OCI-LY7 (cell line): ENCODE data around the gene LRRC8E. TPM values are rescaled to one million over a fixed set of nuclear protein-coding genes. Genes with fewer than 3 reads are reported as not detected.

Experiments
- BruUV-seq: library from RNA; stranded (reverse); fragments of 400-500 nt; replicated peaks from 2 replicates; lab custom pipeline; 2021; lab: Mats Ljungman, UMichigan
- CTCF ChIA-PET: fragments of 300-600 bp; sonication (Branson Sonifier 250); formaldehyde crosslinking; loops from one replicate; lab custom pipeline; 2022; ENCODE audit warnings: antibody characterized with exemption; ENCODE audit not compliant: unreplicated experiment; lab: Charles Lee
- POLR2A ChIA-PET: fragments of 300-600 bp; sonication (Branson Sonifier 250); formaldehyde crosslinking; loops from one replicate; lab custom pipeline; 2022; ENCODE audit warnings: antibody characterized with exemption; lab: Charles Lee
- DNase-seq: peaks from one replicate; pipeline ENCODE4 v3.0.0-alpha.2; 2015; ENCODE audit warnings: low spot score
- H2AFZ ChIP-seq: fragments of 200-600 bp; sonication (generic), shearing (Covaris generic); 2 replicates; pipeline ENCODE4 v1.6.1; 2014; ENCODE audit warnings: mild to moderate bottlenecking, antibody characterized with exemption, low read length, moderate library complexity
- H3K27ac ChIP-seq: fragments of 200-600 bp; sonication (generic); 2 replicates; pipeline ENCODE4 v1.5.1; 2014; ENCODE audit warnings: mixed run types, low read depth, mild to moderate bottlenecking, moderate library complexity, low read length, inconsistent platforms; ENCODE audit not compliant: poor library complexity, severe bottlenecking
- H3K36me3 ChIP-seq: fragments of 200-600 bp; sonication (generic); 2 replicates; pipeline ENCODE4 v1.6.1; 2014; ENCODE audit warnings: mild to moderate bottlenecking, antibody characterized with exemption, low read length, moderate library complexity, mixed read lengths; ENCODE audit not compliant: insufficient read depth
- H3K4me1 ChIP-seq: fragments of 200-600 bp; sonication (generic); 2 replicates; pipeline ENCODE4 v1.5.1; 2014; ENCODE audit warnings: mild to moderate bottlenecking, low read length; ENCODE audit not compliant: insufficient read depth, poor library complexity, severe bottlenecking
- H3K4me2 ChIP-seq: fragments of 200-600 bp; sonication (generic); 2 replicates; pipeline ENCODE4 v1.6.1; 2014; ENCODE audit warnings: mild to moderate bottlenecking, low read length
- H3K4me3 ChIP-seq: fragments of 200-600 bp; sonication (generic); 2 replicates; pipeline ENCODE4 v1.5.1; 2014; ENCODE audit warnings: mild to moderate bottlenecking, low read depth, low read length; ENCODE audit not compliant: poor library complexity, severe bottlenecking
- H3K79me2 ChIP-seq: fragments of 200-600 bp; sonication (generic); 2 replicates; pipeline ENCODE4 v1.6.1; 2016; ENCODE audit warnings: low read depth, mild to moderate bottlenecking, low read length, moderate library complexity, mixed read lengths; ENCODE audit not compliant: insufficient read depth
- H3K9me2 ChIP-seq: fragments of 200-600 bp; sonication (generic); 2 replicates; pipeline ENCODE4 v1.6.1; 2016; ENCODE audit warnings: mild to moderate bottlenecking, low read length, mixed read lengths; ENCODE audit not compliant: insufficient read depth
- H3K9me3 ChIP-seq: fragments of 200-600 bp; sonication (generic); 2 replicates; pipeline ENCODE4 v1.6.1; 2014; ENCODE audit warnings: mild to moderate bottlenecking, mixed run types, low read length, mixed read lengths
- H4K20me1 ChIP-seq: fragments of 200-600 bp; sonication (generic); 2 replicates; pipeline ENCODE4 v1.6.1; 2014; ENCODE audit warnings: mild to moderate bottlenecking, antibody characterized with exemption, low read length, moderate library complexity, mixed read lengths; ENCODE audit not compliant: insufficient read depth
- EZH2phosphoT487 ChIP-seq: fragments of 200-600 bp; sonication (generic); IDR thresholded peaks from 2 replicates; pipeline ENCODE4 v1.6.1; 2018; ENCODE audit warnings: low read depth, borderline replicate concordance, mild to moderate bottlenecking, mixed run types, antibody characterized with exemption, low read length, moderate library complexity, mixed read lengths
- intact Hi-C: fragments of 100-400 bp; cut with micrococcal nuclease; formaldehyde crosslinking; loops from one replicate; pipeline ENCODE4 v1.10.0; 2022; ENCODE audit not compliant: unreplicated experiment
- total RNA-seq, 2 experiments: library from RNA; depleted of rRNA in 1 of 2; stranded (reverse); fragments of >200 nt in 1 of 2; shearing (Covaris generic) in 1 of 2; gene quantifications; 2 replicates each; pipeline ENCODE4 v1.2.3, GENCODE V29; 2014 to 2022
- TF ChIP-seq, protein P1 (sequence below): fragments of 200-600 bp; sonication (generic); conservative IDR thresholded peaks from 2 replicates; pipeline ENCODE4 v1.5.1; 2014; ENCODE audit warnings: mild to moderate bottlenecking, antibody characterized with exemption, low read length, moderate library complexity, mixed read lengths

Gene LRRC8E
- total RNA-seq, 2 experiments from 2014 or later, result not detected

DNA sequence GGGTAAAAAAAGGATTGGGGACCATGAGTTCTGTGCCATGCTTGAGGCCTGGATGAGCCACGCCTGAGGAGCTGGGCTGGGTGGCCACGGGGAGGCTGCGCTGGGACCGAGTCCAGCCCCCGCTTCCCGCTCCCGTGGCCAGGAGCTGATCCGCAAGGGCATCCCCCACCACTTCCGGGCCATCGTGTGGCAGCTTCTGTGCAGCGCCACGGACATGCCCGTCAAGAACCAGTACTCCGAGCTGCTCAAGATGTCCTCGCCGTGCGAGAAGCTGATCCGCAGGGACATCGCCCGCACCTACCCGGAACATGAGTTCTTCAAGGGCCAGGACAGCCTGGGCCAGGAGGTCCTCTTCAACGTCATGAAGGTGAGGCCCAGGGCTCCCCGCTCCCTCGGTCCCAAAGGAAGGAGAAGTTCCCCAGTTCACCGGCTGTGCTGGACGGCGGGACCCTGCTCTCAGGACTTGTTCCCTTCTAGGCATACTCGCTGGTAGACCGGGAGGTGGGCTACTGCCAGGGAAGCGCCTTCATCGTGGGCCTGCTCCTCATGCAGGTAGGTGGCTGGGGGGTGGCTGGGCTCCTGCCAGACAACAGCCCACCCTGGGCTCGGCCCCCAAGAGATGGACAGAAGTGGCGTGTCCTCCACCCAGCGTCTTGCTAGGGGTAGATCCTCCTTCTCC lies 39.4 kb upstream of the LRRC8E start:
- no peaks in the 10 kb centered on the region for H3K4me1 ChIP-seq
- no peak for DNase-seq
- ChIA-PET POLR2A (no interaction called here), CTCF (no interaction called here)
- no peak overlapping the region for H2AFZ ChIP-seq
- no peaks in the 10 kb centered on the region for H3K9me3 ChIP-seq
- H3K4me3 ChIP-seq, result no peak overlapping the region
- no peaks in the 10 kb centered on the region for H4K20me1 ChIP-seq
- no TSS peak for BruUV-seq
- H3K79me2 ChIP-seq, result no peaks in the 10 kb centered on the region
- no peak overlapping the region for H3K4me2 ChIP-seq
- no peaks in the 10 kb centered on the region for H3K36me3 ChIP-seq
- H3K9me2 ChIP-seq, result no peaks in the 10 kb centered on the region
- H3K27ac ChIP-seq, result no peak overlapping the region
- intact Hi-C loops, result no loop called here
- no peak for TF ChIP-seq EZH2phosphoT487
- TF ChIP-seq, protein P1, sequence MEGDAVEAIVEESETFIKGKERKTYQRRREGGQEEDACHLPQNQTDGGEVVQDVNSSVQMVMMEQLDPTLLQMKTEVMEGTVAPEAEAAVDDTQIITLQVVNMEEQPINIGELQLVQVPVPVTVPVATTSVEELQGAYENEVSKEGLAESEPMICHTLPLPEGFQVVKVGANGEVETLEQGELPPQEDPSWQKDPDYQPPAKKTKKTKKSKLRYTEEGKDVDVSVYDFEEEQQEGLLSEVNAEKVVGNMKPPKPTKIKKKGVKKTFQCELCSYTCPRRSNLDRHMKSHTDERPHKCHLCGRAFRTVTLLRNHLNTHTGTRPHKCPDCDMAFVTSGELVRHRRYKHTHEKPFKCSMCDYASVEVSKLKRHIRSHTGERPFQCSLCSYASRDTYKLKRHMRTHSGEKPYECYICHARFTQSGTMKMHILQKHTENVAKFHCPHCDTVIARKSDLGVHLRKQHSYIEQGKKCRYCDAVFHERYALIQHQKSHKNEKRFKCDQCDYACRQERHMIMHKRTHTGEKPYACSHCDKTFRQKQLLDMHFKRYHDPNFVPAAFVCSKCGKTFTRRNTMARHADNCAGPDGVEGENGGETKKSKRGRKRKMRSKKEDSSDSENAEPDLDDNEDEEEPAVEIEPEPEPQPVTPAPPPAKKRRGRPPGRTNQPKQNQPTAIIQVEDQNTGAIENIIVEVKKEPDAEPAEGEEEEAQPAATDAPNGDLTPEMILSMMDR, result no peak

DNA sequence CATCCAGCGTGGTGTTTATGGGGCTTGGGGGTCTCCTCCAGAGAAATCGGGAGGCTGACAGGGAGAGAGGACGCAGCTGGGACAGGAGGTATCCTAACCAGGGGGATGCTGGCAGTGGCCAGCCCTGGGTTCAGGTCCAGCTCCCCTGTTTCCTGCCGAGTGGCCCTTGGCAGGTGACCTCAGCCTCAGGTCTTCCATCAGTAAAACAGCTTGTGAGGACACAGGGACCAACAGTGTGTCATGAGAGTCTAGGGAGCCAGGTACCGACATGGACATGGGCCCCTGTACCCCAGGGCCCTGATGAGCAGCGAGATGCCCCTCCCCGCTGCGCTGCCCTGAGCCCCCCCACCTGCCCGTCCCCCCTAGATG lies 38.7 kb upstream of the LRRC8E start:
- Histone ChIP-seq H3K9me2 (no peaks in the 10 kb centered on the region), H3K36me3 (no peaks in the 10 kb centered on the region), H3K4me2 (no peak overlapping the region), H3K4me3 (no peak overlapping the region), H3K9me3 (no peaks in the 10 kb centered on the region), H3K27ac (no peak overlapping the region), H2AFZ (no peak overlapping the region), H3K79me2 (no peaks in the 10 kb centered on the region), H4K20me1 (no peaks in the 10 kb centered on the region), H3K4me1 (no peaks in the 10 kb centered on the region)
- POLR2A ChIA-PET, result no interaction called here
- intact Hi-C loops, result no loop called here
- TF ChIP-seq EZH2phosphoT487, result no peak
- TF ChIP-seq, protein P1, result no peak
- CTCF ChIA-PET, result no interaction called here
- no peak for DNase-seq
- no TSS peak for BruUV-seq

DNA sequence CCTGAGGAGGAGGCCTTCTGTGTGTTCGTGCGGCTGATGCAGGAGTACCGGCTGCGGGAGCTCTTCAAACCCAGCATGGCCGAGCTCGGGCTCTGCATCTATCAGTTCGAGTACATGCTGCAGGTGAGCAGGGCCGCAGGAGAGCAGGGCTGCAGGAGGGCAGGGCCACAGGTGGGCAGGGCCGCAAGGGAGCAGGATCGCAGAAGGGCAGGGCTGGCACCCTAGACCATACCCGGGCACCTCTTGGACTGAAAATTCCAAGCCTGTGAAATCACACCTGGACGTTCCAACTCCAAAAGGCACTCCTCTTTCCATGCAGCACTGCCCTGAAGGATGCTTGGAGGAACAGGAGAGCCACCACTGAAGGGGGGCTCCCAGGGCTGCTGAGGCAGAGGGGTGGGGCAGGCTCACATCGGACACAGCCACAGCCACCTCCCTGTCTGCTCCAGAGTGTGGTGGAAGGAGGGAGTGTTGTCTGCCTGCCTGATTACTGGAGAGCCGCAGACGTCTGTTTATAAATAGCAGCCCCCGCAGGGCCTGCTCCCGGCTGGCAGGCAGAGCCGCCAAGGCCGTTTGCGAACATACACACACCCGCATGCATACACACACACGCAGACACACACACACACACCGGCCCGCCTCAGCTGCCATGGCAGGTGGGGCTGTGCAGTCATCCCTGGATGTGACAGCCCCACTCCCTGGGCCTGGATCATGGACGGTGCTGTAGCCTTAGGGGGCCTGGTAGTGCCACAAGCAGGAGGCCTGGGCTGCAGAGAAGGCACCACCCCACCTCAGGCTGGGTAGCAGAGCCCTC lies 38.1 kb upstream of the LRRC8E start:
- no peaks in the 10 kb centered on the region for H3K9me2 ChIP-seq
- H3K4me2 ChIP-seq, result no peak overlapping the region
- ChIA-PET CTCF (no interaction called here), POLR2A (no interaction called here)
- no peak overlapping the region for H3K27ac ChIP-seq
- TF ChIP-seq, protein P1, result no peak
- TF ChIP-seq EZH2phosphoT487, result no peak
- H4K20me1 ChIP-seq, result no peaks in the 10 kb centered on the region
- no peaks in the 10 kb centered on the region for H3K79me2 ChIP-seq
- no peak for DNase-seq
- no peaks in the 10 kb centered on the region for H3K4me1 ChIP-seq
- no peak overlapping the region for H3K4me3 ChIP-seq
- BruUV-seq, result no TSS peak
- intact Hi-C loops, result loop anchor here (5.0 kb wide), 1 partner anchor 92 kb away; the partner anchor contains the start of gene TIMM44
- H3K36me3 ChIP-seq, result no peaks in the 10 kb centered on the region
- no peak overlapping the region for H2AFZ ChIP-seq
- no peaks in the 10 kb centered on the region for H3K9me3 ChIP-seq
